ENCODE results near the gene LAS1L. TPM values are rescaled to one million over a fixed set of nuclear protein-coding genes. Genes with fewer than 3 reads are reported as not detected.

The LAS1L gene
- total and polyA plus RNA-seq, 2 experiments from 2014 or later: 21.3 to 25.0 TPM

- Histone ChIP-seq H3K36me3 (ENCODE audit: low read depth) (no peaks in the 10 kb centered on the region), H3K9me3 (ENCODE audit: low read depth) (no peaks in the 10 kb centered on the region), H3F3A (ENCODE audit: insufficient read depth) (no peaks in the 10 kb centered on the region), H3K79me2 (ENCODE audit: insufficient read depth) (no peaks in the 10 kb centered on the region), H3K27ac (no peak overlapping the region), H4K20me1 (ENCODE audit: insufficient read depth) (no peaks in the 10 kb centered on the region), H3K4me1 (ENCODE audit: insufficient read depth) (no peaks in the 10 kb centered on the region), H3K4me3 (no peak overlapping the region), H3K27me3 (replicated peaks; ENCODE audit: insufficient read depth) (no peaks in the 10 kb centered on the region), H3K4me2 (ENCODE audit: unreplicated experiment) (no peak overlapping the region), H3K9me2 (ENCODE audit: insufficient read depth) (no peaks in the 10 kb centered on the region), H3K9ac (no peak overlapping the region), H2AFZ (no peak overlapping the region)
- 77 to 80% methylated on average over 30 to 34 of the region's 62 CpGs for WGBS, 2 experiments (ENCODE audit: low coverage in 1 of 2, low lambda C conversion rate in 2 of 2, missing lambda C conversion rate in 2 of 2)
- no peak for TF ChIP-seq EZH2 (IDR thresholded peaks at IDR 0.05; ENCODE audit: insufficient read depth, poor library complexity, severe bottlenecking)
- TF ChIP-seq EZH2phosphoT487 (IDR thresholded peaks at IDR 0.05; ENCODE audit: insufficient read depth, low read depth): no peak
- in situ Hi-C loops (cut with MboI): loop anchor here (25.0 kb wide), 3 partner anchors 286 to 886 kb away; partner anchors contain the start of gene HEPH
- DNase-seq: no peak
Measured at GRCh38 chrX:65551489-65552339, 17.1 kb upstream of the LAS1L start.

DNA sequence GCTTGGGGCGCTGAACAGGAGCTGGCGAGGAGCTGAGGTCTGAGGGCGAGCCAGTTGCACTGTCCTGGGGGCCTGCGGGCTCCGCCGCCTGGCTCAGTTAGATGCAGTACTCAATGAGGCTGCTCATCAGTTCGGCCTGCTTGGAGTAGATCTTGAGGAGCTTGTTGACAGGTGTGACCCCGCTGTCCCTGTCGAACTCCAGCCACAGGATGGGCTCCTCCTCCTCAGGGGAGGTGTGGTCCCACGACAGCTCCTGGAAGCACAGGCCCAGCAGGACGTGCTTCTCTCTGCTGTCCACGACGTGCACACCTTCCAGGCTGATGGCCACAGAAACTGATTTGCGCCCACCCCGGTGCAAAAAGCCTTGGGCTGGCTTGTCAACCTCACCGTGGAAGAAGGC, 16.5 kb upstream of the LAS1L start:
- H2AFZ ChIP-seq: no peak overlapping the region
- no peaks in the 10 kb centered on the region for H3K4me1 ChIP-seq (ENCODE audit: insufficient read depth)
- no peaks in the 10 kb centered on the region for H3K27me3 ChIP-seq (replicated peaks; ENCODE audit: insufficient read depth)
- no peaks in the 10 kb centered on the region for H3K9me2 ChIP-seq (ENCODE audit: insufficient read depth)
- in situ Hi-C loops (cut with MboI): loop anchor here (25.0 kb wide), 3 partner anchors 286 to 886 kb away; partner anchors contain the start of gene HEPH
- no peak for DNase-seq
- no peaks in the 10 kb centered on the region for H3F3A ChIP-seq (ENCODE audit: insufficient read depth)
- no peak for TF ChIP-seq EZH2phosphoT487 (IDR thresholded peaks at IDR 0.05; ENCODE audit: insufficient read depth, low read depth)
- no peak for TF ChIP-seq EZH2 (IDR thresholded peaks at IDR 0.05; ENCODE audit: insufficient read depth, poor library complexity, severe bottlenecking)
- no peaks in the 10 kb centered on the region for H3K9me3 ChIP-seq (ENCODE audit: low read depth)
- no peaks in the 10 kb centered on the region for H3K36me3 ChIP-seq (ENCODE audit: low read depth)
- no peaks in the 10 kb centered on the region for H4K20me1 ChIP-seq (ENCODE audit: insufficient read depth)
- no peak overlapping the region for H3K9ac ChIP-seq
- H3K4me3 ChIP-seq: no peak overlapping the region
- H3K79me2 ChIP-seq (ENCODE audit: insufficient read depth): no peaks in the 10 kb centered on the region
- WGBS, 2 experiments (ENCODE audit: low coverage in 1 of 2, low lambda C conversion rate in 2 of 2, missing lambda C conversion rate in 2 of 2): 52 to 61% methylated on average over 10 to 14 of the region's 16 CpGs
- no peak overlapping the region for H3K27ac ChIP-seq
- H3K4me2 ChIP-seq (ENCODE audit: unreplicated experiment): no peak overlapping the region

GRCh38 chrX:65545456-65545855, 10.9 kb upstream of the LAS1L start:
- 7% methylated on average over 1 of the region's 1 CpG; no CpG with 5 or more reads in 1 of the 2 experiments for WGBS, 2 experiments (ENCODE audit: low coverage in 1 of 2, low lambda C conversion rate in 2 of 2, missing lambda C conversion rate in 2 of 2)
- no peak overlapping the region for H3K4me3 ChIP-seq
- no peak overlapping the region for H2AFZ ChIP-seq
- TF ChIP-seq EZH2 (IDR thresholded peaks at IDR 0.05; ENCODE audit: insufficient read depth, poor library complexity, severe bottlenecking): no peak
- no peak for TF ChIP-seq EZH2phosphoT487 (IDR thresholded peaks at IDR 0.05; ENCODE audit: insufficient read depth, low read depth)
- H3K9me2 ChIP-seq (ENCODE audit: insufficient read depth): no peaks in the 10 kb centered on the region
- H3K4me1 ChIP-seq (ENCODE audit: insufficient read depth): no peaks in the 10 kb centered on the region
- H3K9ac ChIP-seq: no peak overlapping the region
- no peak overlapping the region for H3K4me2 ChIP-seq (ENCODE audit: unreplicated experiment)
- H3K36me3 ChIP-seq (ENCODE audit: low read depth): no peaks in the 10 kb centered on the region
- DNase-seq: no peak
- no peak overlapping the region for H3K27ac ChIP-seq
- no peaks in the 10 kb centered on the region for H4K20me1 ChIP-seq (ENCODE audit: insufficient read depth)
- H3K9me3 ChIP-seq (ENCODE audit: low read depth): no peaks in the 10 kb centered on the region
- H3F3A ChIP-seq (ENCODE audit: insufficient read depth): no peaks in the 10 kb centered on the region
- in situ Hi-C loops (cut with MboI): no loop called here
- H3K27me3 ChIP-seq (replicated peaks; ENCODE audit: insufficient read depth): no peaks in the 10 kb centered on the region
- no peaks in the 10 kb centered on the region for H3K79me2 ChIP-seq (ENCODE audit: insufficient read depth)

- no peak for DNase-seq
- Histone ChIP-seq H3K36me3 (ENCODE audit: low read depth) (no peaks in the 10 kb centered on the region), H3F3A (ENCODE audit: insufficient read depth) (no peaks in the 10 kb centered on the region), H3K9me3 (ENCODE audit: low read depth) (no peaks in the 10 kb centered on the region), H3K4me3 (no peak overlapping the region), H3K27ac (no peak overlapping the region), H4K20me1 (ENCODE audit: insufficient read depth) (no peaks in the 10 kb centered on the region), H3K79me2 (ENCODE audit: insufficient read depth) (peaks cover 23% of the 10 kb centered on the region), H3K4me1 (ENCODE audit: insufficient read depth) (no peaks in the 10 kb centered on the region; the same call in 1 of the 2 replicates), H3K27me3 (replicated peaks; ENCODE audit: insufficient read depth) (no peaks in the 10 kb centered on the region), H3K4me2 (ENCODE audit: unreplicated experiment) (no peak overlapping the region), H3K9me2 (ENCODE audit: insufficient read depth) (no peaks in the 10 kb centered on the region), H2AFZ (no peak overlapping the region), H3K9ac (no peak overlapping the region)
- in situ Hi-C loops (cut with MboI): no loop called here
- TF ChIP-seq EZH2 (IDR thresholded peaks at IDR 0.05; ENCODE audit: insufficient read depth, poor library complexity, severe bottlenecking): no peak
- TF ChIP-seq EZH2phosphoT487 (IDR thresholded peaks at IDR 0.05; ENCODE audit: insufficient read depth, low read depth): no peak
- 29 to 32% methylated on average over 3 of the region's 3 CpGs for WGBS, 2 experiments (ENCODE audit: low coverage in 1 of 2, low lambda C conversion rate in 2 of 2, missing lambda C conversion rate in 2 of 2)
Measured at GRCh38 chrX:65537229-65537628, 2.6 kb upstream of the LAS1L start.
